HG03457 (cell line): ENCODE results near the gene FLNC.

Experiments used
- ATAC-seq: cut with Tn5 transposase; IDR thresholded peaks from one replicate; pipeline ENCODE4 v1.9.1; 2021; ENCODE audit warnings: moderate number of reproducible peaks; ENCODE audit not compliant: unreplicated experiment

The FLNC gene

GRCh38 chr7:128844777-128845311 is 14.6 kb downstream of the FLNC start:
- no peak for ATAC-seq

- ATAC-seq, result no peak
Measured at GRCh38 chr7:128845475-128845874, 15.3 kb downstream of the FLNC start.

GRCh38 chr7:128845987-128846386 is 15.8 kb downstream of the FLNC start:
- no peak for ATAC-seq

GRCh38 chr7:128846781-128847444 is 16.7 kb downstream of the FLNC start:
- ATAC-seq, result no peak

GRCh38 chr7:128847721-128848211 is 17.6 kb downstream of the FLNC start:
- no peak for ATAC-seq

- ATAC-seq, result no peak
Measured at GRCh38 chr7:128848289-128849155, 18.3 kb downstream of the FLNC start.

GRCh38 chr7:128849156-128849515 is 18.9 kb downstream of the FLNC start:
- no peak for ATAC-seq

GRCh38 chr7:128849804-128850490 is 19.7 kb downstream of the FLNC start:
- no peak for ATAC-seq

GRCh38 chr7:128852537-128853254 is 22.5 kb downstream of the FLNC start:
- no peak for ATAC-seq

- ATAC-seq, result no peak
Measured at GRCh38 chr7:128853799-128854198, 23.6 kb downstream of the FLNC start.

- ATAC-seq, result no peak
Measured at GRCh38 chr7:128854396-128854795, 24.2 kb downstream of the FLNC start.

- no peak for ATAC-seq
Measured at GRCh38 chr7:128855559-128855958, 25.4 kb downstream of the FLNC start.

- ATAC-seq, result no peak
Measured at GRCh38 chr7:128856001-128856718, 26.0 kb downstream of the FLNC start.

- ATAC-seq, result no peak
Measured at GRCh38 chr7:128858380-128859231, 28.4 kb downstream of the FLNC start.

- no peak for ATAC-seq
Measured at GRCh38 chr7:128859232-128860157, 29.3 kb downstream of the FLNC start.

GRCh38 chr7:128860158-128861073 is 30.2 kb downstream of the FLNC start:
- ATAC-seq, result no peak

GRCh38 chr7:128861957-128862570 is 31.9 kb downstream of the FLNC start:
- no peak for ATAC-seq
